Body of pancreas (tissue), 4 donors: ENCODE results near the gene SRRD. TPM values are rescaled to one million over a fixed set of nuclear protein-coding genes. Genes with fewer than 3 reads are reported as not detected.

Experiments
- ATAC-seq: fragments of 150-250 bp; one replicate; pipeline ENCODE4 v1.9.1; 2016
- DNase-seq, 4 donors: peaks; one replicate each; pipeline ENCODE4 v3.0.0-alpha.2; 2019
- H3K27ac ChIP-seq, 4 donors: fragments of 200-600 bp; sonication (generic); 1 replicate in 3 of 4; 2 replicates in 1 of 4; pipeline versions ENCODE4 v1.5.1 to v1.6.1; 2016 to 2019; ENCODE audit warnings: mild to moderate bottlenecking in 1 of 4, mixed read lengths in 1 of 4, moderate library complexity in 1 of 4
- H3K27me3 ChIP-seq, 2 donors: fragments of 200-600 bp; sonication (generic); one replicate each; pipeline ENCODE4 v1.6.0; 2016; ENCODE audit warnings: mild to moderate bottlenecking in 1 of 2
- H3K36me3 ChIP-seq, 2 donors: fragments of 200-600 bp; sonication (generic); replicated peaks in 1 of 2; 2 replicates each; pipeline ENCODE4 v1.5.1; 2016; ENCODE audit warnings: low read depth in 2 of 2; ENCODE audit not compliant: insufficient read depth in 1 of 2
- H3K4me1 ChIP-seq: fragments of 200-600 bp; sonication (generic); one replicate; pipeline ENCODE4 v1.6.0; 2016
- H3K4me3 ChIP-seq, 2 donors: fragments of 200-600 bp; sonication (generic); 1 replicate in 1 of 2; 2 replicates in 1 of 2; pipeline ENCODE4 v1.5.1; 2016 to 2019
- H3K9me3 ChIP-seq, 3 donors: fragments of 200-600 bp; sonication (generic); 1 replicate in 2 of 3; 2 replicates in 1 of 3; pipeline ENCODE4 v1.5.1; 2016
- CTCF ChIP-seq, 7 experiments: fragments of 450-650 bp in 4 of 7; fragments of 200-600 bp in 3 of 7; sonication (generic) in 3 of 7; IDR thresholded peaks; one replicate each; pipeline ENCODE4 v1.5.1; 2016 to 2019; ENCODE audit warnings: antibody characterized with exemption in 7 of 7
- POLR2A ChIP-seq, 3 donors: fragments of 450-650 bp; IDR thresholded peaks; one replicate each; pipeline ENCODE4 v1.6.1; 2016; ENCODE audit warnings: antibody characterized with exemption in 3 of 3, mild to moderate bottlenecking in 2 of 3
- WGBS, 2 donors: methylation state at CpG; one replicate each; pipeline ENCODE4 v1.1.5; 2017; 5-methylcytosine and 5-hydroxymethylcytosine counted together
- intact Hi-C: fragments of 100-400 bp; cut with DNase I; formaldehyde crosslinking; loops from one replicate; pipeline ENCODE4 v1.15.1; 2023
- total RNA-seq, 2 donors: library from RNA; depleted of rRNA; stranded (reverse); fragments of >200 nt; gene quantifications; one replicate each; pipeline ENCODE4 v1.1.0, GENCODE V29; 2016

Gene SRRD
- total RNA-seq, 2 donors from 2014 or later, result 5.3 to 7.5 TPM

DNA sequence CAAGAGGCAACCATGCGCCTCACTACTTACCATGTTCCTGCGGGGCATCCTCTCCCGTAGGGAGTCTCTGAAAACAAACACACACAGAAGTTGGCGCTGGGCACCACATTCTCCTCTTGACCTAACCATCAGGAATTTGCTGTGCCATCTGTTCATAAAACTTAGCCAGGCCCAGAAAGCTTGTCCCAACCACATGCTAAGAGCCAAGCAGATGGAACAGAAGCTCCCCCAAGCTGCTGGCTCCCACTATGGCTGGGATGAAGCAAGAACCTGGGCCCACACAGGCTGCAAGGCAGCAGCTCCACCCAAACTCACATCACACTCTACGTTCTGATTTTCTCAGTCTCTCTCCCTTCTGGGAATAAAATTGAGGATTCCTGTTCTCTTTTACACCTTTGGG, 17.5 kb upstream of the SRRD start:
- Histone ChIP-seq H3K9me3 (no peaks in the 10 kb centered on the region), H3K4me3 (no peak overlapping the region), H3K27ac (no peak overlapping the region), H3K4me1 (peaks cover 4% of the 10 kb centered on the region), H3K27me3 (no peaks in the 10 kb centered on the region), H3K36me3 (peaks cover 10 to 45% of the 10 kb centered on the region in 2 donors)
- no peak for TF ChIP-seq CTCF (IDR thresholded peaks at IDR 0.05)
- no peak for TF ChIP-seq POLR2A (IDR thresholded peaks at IDR 0.05)
- 87 to 95% methylated on average over 5 of the region's 5 CpGs for WGBS, 2 donors
- no peak for ATAC-seq
- intact Hi-C loops, result no loop called here
- DNase-seq, result no peak

DNA sequence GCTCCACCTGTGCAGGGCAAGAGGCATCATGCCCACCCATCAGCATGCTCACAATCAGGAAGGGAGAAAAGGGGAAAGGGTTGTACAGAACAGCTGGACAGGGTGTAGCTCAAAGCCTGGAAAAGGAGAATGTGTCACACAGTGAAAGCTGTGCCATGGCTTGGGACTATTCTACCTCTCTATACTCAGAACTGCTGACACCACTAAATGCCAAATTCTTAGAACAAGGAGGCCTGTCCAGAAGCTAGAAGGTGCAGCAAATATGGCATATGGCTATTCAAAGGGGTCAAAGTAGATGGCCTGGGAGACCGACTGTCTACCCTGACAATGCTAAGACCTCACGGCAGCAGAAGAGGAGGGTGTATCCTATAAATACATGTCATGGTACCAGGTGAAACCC, 12.9 kb upstream of the SRRD start:
- no peak for TF ChIP-seq POLR2A (IDR thresholded peaks at IDR 0.05)
- TF ChIP-seq CTCF (IDR thresholded peaks at IDR 0.05), result no peak

DNA sequence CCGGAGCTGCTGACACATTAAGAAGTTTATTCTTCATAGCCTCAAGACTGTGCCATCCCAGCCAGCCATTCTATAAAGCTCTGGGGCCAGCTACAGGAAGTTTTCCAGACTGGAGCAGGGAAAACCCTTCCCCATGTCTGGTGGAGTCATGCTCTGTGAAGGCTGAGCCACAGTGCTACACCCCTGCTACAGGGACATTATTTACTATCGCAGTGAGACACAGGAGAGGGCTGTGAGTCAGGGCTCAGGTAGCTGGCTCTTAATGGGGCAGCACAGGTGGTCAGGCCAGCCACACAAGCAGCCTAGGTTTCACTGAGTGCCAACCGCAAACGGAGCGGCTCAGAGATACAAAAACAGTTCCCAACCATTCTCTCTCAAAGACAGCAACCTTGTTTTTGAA, 12.2 kb upstream of the SRRD start:
- intact Hi-C loops, result no loop called here
- 92 to 93% methylated on average over 1 to 5 of the region's 5 CpGs for WGBS, 2 donors
- no peak overlapping the region for H3K27ac ChIP-seq
- no peaks in the 10 kb centered on the region for H3K27me3 ChIP-seq
- TF ChIP-seq CTCF (IDR thresholded peaks at IDR 0.05) (no peak), POLR2A (IDR thresholded peaks at IDR 0.05) (no peak)
- DNase-seq, result no peak
- no peaks in the 10 kb centered on the region for H3K9me3 ChIP-seq
- H3K4me1 ChIP-seq, result no peaks in the 10 kb centered on the region
- H3K36me3 ChIP-seq, result peaks cover 15 to 39% of the 10 kb centered on the region in 2 donors
- ATAC-seq, result no peak
- no peak overlapping the region for H3K4me3 ChIP-seq

More for the DNA sequence above, 12.9 kb upstream of the SRRD start:
- DNase-seq, result no peak
- Histone ChIP-seq H3K4me3 (no peak overlapping the region), H3K4me1 (no peaks in the 10 kb centered on the region), H3K9me3 (no peaks in the 10 kb centered on the region), H3K27ac (no peak overlapping the region), H3K36me3 (peaks cover 15 to 42% of the 10 kb centered on the region in 2 donors), H3K27me3 (no peaks in the 10 kb centered on the region)
- intact Hi-C loops, result no loop called here
- 77 to 95% methylated on average over 2 of the region's 2 CpGs for WGBS, 2 donors
- no peak for ATAC-seq

DNA sequence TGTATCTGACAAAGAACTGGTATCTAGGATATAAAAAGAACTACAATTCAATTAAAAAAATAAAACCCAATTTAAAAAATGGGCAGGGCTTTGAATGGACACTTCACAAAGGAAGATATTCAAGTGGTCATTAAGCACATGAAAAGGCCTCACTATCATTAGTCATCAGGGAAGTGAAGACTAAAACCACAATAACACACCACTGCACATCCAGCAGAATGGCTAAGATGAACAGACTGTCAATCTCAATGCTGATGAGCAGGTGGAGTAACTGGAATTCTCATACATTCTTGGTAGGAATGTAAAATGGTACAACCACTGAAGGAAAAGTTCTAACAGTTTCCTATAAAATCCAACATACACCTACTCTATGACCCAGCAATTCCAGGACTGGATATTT, 9.0 kb upstream of the SRRD start:
- DNase-seq (no peak), ATAC-seq (no peak)
- no peaks in the 10 kb centered on the region for H3K27me3 ChIP-seq
- H3K9me3 ChIP-seq, result no peaks in the 10 kb centered on the region
- no peak overlapping the region for H3K27ac ChIP-seq
- peaks cover 5 to 34% of the 10 kb centered on the region in 2 donors for H3K36me3 ChIP-seq
- intact Hi-C loops, result no loop called here
- TF ChIP-seq POLR2A (IDR thresholded peaks at IDR 0.05) (no peak), CTCF (IDR thresholded peaks at IDR 0.05) (no peak)
- H3K4me3 ChIP-seq, result no peak overlapping the region
- H3K4me1 ChIP-seq, result peaks cover 12% of the 10 kb centered on the region

DNA sequence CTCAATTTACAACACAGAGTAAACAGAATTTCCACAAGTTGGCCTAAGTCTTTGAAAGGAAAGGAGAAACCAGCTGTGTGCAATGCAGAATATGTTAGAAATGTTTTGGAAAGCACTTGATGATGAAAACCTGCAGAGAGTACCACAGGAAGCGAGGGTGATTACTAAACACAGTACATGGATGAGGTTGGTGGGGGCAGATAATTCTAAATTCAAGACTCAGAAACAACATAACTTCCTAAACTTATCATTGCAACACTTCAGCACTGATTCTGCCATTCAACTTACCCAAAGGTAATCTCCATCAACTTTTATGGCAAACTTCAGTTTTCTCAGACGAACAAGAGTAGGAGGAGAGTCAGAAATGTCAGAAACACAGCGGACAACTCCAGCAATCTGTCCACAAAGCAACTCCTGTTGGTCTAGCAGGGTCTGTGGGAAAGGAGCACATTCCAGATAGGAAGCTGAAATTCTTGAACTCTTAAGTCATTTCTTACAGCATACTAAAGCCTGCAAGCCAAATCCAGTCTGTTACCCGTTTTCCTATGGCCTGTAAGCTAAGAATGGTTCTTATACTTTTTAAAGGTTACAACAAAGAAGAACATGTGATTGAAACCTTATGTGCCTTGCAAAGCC, 6.9 kb upstream of the SRRD start:
- WGBS, 2 donors, result 83 to 92% methylated on average over 4 of the region's 4 CpGs
- ATAC-seq, result no peak
- Histone ChIP-seq H3K36me3 (peaks cover 5 to 20% of the 10 kb centered on the region in 2 donors), H3K4me1 (peaks cover 34% of the 10 kb centered on the region), H3K27me3 (no peaks in the 10 kb centered on the region), H3K9me3 (no peaks in the 10 kb centered on the region), H3K4me3 (no peak overlapping the region), H3K27ac (no peak overlapping the region)
- intact Hi-C loops, result no loop called here
- DNase-seq, result no peak
- TF ChIP-seq CTCF (IDR thresholded peaks at IDR 0.05) (no peak), POLR2A (IDR thresholded peaks at IDR 0.05) (no peak)
